ENCODE results near the gene C22orf39.

DNA sequence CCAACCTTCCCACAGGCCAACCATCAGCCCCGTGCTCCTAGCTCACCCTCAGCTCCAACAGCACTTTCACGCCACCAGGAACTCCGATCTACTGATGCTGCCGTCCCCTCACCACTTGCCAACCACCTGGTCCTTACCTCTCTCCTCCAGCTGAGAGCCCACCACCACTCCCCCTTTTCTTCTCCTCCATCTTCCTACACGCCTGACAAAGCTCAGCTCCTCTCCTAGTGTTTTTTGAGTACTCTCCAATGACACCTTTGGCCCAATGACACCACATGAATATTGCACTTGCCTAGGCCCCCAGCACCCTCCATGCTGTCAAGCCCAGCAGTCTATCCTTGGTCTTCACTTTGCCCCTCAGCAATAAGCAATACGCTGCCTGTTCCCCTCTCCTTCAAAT is 46.6 kb downstream of the C22orf39 start:
- TF ChIP-seq POLR2A (IDR thresholded peaks at IDR 0.05) = no peak
- TF ChIP-seq, protein P1, sequence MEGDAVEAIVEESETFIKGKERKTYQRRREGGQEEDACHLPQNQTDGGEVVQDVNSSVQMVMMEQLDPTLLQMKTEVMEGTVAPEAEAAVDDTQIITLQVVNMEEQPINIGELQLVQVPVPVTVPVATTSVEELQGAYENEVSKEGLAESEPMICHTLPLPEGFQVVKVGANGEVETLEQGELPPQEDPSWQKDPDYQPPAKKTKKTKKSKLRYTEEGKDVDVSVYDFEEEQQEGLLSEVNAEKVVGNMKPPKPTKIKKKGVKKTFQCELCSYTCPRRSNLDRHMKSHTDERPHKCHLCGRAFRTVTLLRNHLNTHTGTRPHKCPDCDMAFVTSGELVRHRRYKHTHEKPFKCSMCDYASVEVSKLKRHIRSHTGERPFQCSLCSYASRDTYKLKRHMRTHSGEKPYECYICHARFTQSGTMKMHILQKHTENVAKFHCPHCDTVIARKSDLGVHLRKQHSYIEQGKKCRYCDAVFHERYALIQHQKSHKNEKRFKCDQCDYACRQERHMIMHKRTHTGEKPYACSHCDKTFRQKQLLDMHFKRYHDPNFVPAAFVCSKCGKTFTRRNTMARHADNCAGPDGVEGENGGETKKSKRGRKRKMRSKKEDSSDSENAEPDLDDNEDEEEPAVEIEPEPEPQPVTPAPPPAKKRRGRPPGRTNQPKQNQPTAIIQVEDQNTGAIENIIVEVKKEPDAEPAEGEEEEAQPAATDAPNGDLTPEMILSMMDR (IDR thresholded peaks at IDR 0.05) = no peak

Measured in ovary (tissue), 3 donors.